Naive thymus-derived CD8-positive, alpha-beta T cell (primary cell): ENCODE data around the gene PAH. TPM values are rescaled to one million over a fixed set of nuclear protein-coding genes. Genes with fewer than 3 reads are reported as not detected.

ENCODE experiments used
- ATAC-seq, 2 donors: fragments of 150-1000 bp; cut with Tn5 transposase in 1 of 2; sonication (Bioruptor Pico), chemical (Tn5 transposase) in 1 of 2; 1 replicate in 1 of 2; 2 replicates in 1 of 2; pipeline ENCODE4 v1.10.0; 2021; ENCODE audit warnings: mild to moderate bottlenecking in 2 of 2, moderate library complexity in 2 of 2
- POLR2A ChIA-PET: fragments of 350-600 bp; sonication (Branson Sonifier 250); formaldehyde crosslinking; loops from one replicate; lab custom pipeline; 2021; ENCODE audit warnings: antibody characterized with exemption; lab: Charles Lee
- DNase-seq, 10 donors: peaks; one replicate each; pipeline versions ENCODE4 v3.0.0 to v3.0.0-alpha.2; 2020 to 2022
- H3K27ac Mint-ChIP-seq, 10 donors: one replicate each; pipeline ENCODE4 v1.8.0; 2020 to 2022; ENCODE audit warnings: mild to moderate bottlenecking in 10 of 10, mixed read lengths in 10 of 10, moderate library complexity in 4 of 10, inconsistent platforms in 1 of 10
- H3K27me3 Mint-ChIP-seq, 5 donors: one replicate each; pipeline ENCODE4 v1.8.0; 2021 to 2022; ENCODE audit warnings: mixed read lengths in 5 of 5
- H3K36me3 Mint-ChIP-seq, 3 donors: one replicate each; pipeline ENCODE4 v1.8.0; 2020 to 2022; ENCODE audit warnings: mixed read lengths in 3 of 3, mild to moderate bottlenecking in 2 of 3, inconsistent platforms in 1 of 3
- H3K4me1 Mint-ChIP-seq, 4 donors: one replicate each; pipeline ENCODE4 v1.8.0; 2021 to 2022; ENCODE audit warnings: mixed read lengths in 4 of 4
- H3K4me3 Mint-ChIP-seq, 10 donors: one replicate each; pipeline ENCODE4 v1.8.0; 2020 to 2022; ENCODE audit warnings: mild to moderate bottlenecking in 10 of 10, mixed read lengths in 10 of 10, moderate library complexity in 6 of 10, inconsistent platforms in 1 of 10
- H3K9me3 Mint-ChIP-seq, 9 donors: one replicate each; pipeline ENCODE4 v1.8.0; 2020 to 2022; ENCODE audit warnings: mixed read lengths in 9 of 9, mild to moderate bottlenecking in 3 of 9, inconsistent platforms in 1 of 9, moderate library complexity in 1 of 9
- polyA plus RNA-seq, 3 donors: library from polyadenylated mRNA; unstranded; fragments of 300-500 nt; fragmentation: Illumina TruSeq; gene quantifications; one replicate each; pipeline ENCODE4 v1.2.3, GENCODE V29; 2021
- total RNA-seq, 8 experiments: library from RNA in 2 of 8; stranded (reverse) in 2 of 8; gene quantifications; one replicate each; pipeline ENCODE4 v1.2.3 and lab custom pipeline; 2021 to 2026

The PAH gene
- total and polyA plus RNA-seq, 5 experiments from 2014 or later, result 0.25 TPM; not detected in 4

DNA sequence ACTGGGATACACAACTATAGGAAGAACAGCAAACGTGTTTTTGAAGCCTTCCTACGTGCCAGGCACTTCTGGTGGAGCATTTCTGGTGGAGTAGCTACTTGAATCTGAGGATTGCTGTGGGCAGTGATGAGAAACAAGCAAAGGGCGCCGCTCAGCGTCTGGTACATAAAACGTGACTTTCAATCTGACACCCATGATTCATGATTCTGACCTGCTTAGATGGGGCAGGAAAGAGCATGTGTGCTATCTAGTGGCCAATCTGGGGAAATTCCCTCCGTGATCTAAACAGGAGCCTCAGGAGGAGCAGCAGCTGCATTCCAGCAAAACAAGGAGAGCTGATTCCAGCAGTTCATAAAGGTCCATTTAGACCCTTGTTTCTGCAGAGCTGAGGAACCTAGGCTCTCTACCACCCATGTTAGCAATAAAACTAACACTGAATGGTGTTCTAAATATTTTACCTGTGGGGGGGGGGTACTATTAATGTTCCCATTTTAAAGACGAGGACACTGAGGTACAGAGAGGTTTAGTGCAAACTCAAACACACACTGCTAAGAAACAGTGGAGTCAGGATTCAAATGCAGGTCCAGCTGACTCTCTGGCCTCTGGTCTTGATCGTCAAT lies 37.8 kb downstream of the PAH start:
- ATAC-seq, result no peak
- H3K4me1 Mint-ChIP-seq, result peaks cover 0 to 4% (median 2%) of the 10 kb centered on the region in 4 donors
- H3K9me3 Mint-ChIP-seq, result no peaks in the 10 kb centered on the region
- H3K27me3 Mint-ChIP-seq, result peaks cover 15 to 34% (median 22%) of the 10 kb centered on the region in 5 donors
- no peaks in the 10 kb centered on the region for H3K36me3 Mint-ChIP-seq
- no peak overlapping the region for H3K27ac Mint-ChIP-seq
- DNase-seq, result no peak
- no peak overlapping the region for H3K4me3 Mint-ChIP-seq
- POLR2A ChIA-PET, result interaction anchor here (0.7 kb wide), 1 partner anchor 463 kb away, joined by 5 read pairs; no protein-coding TSS in a partner anchor

GRCh38 chr12:102876883-102877282 lies 40.2 kb downstream of the PAH start:
- Mint-ChIP-seq H3K4me1 (peaks cover 0 to 4% (median 2%) of the 10 kb centered on the region in 4 donors), H3K27me3 (peaks cover 9 to 27% (median 17%) of the 10 kb centered on the region in 5 donors), H3K27ac (no peak overlapping the region), H3K9me3 (no peaks in the 10 kb centered on the region), H3K4me3 (no peak overlapping the region), H3K36me3 (no peaks in the 10 kb centered on the region)
- ATAC-seq (no peak), DNase-seq (no peak)
- POLR2A ChIA-PET, result no interaction called here

DNA sequence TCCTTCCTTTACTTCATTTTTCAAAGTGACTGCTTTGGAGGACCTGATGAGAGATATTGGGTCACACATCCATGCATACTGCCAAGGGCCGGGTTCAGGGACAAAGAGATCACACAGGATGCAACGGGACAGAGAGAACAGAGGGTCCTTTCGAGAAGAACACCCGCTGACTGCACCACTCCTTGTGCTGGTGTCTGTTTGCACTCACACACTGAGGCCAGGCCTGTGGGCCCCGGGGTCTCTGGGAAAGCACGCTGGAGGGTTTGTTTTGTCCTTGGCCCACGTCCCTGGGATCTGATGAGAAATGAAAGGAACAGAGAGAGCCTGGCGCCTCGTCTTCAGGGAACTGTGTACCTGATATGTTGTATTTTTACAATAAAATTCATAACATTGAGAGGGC lies 42.2 kb downstream of the PAH start:
- no peak overlapping the region for H3K27ac Mint-ChIP-seq
- no peaks in the 10 kb centered on the region for H3K36me3 Mint-ChIP-seq
- ATAC-seq (no peak), DNase-seq (no peak)
- H3K27me3 Mint-ChIP-seq, result peaks cover 2 to 24% (median 7%) of the 10 kb centered on the region in 5 donors
- POLR2A ChIA-PET, result no interaction called here
- H3K4me1 Mint-ChIP-seq, result peaks cover 0 to 4% (median 2%) of the 10 kb centered on the region in 4 donors
- H3K9me3 Mint-ChIP-seq, result no peaks in the 10 kb centered on the region
- no peak overlapping the region for H3K4me3 Mint-ChIP-seq

GRCh38 chr12:102873077-102873476 lies 44.0 kb downstream of the PAH start:
- POLR2A ChIA-PET, result no interaction called here
- no peak overlapping the region for H3K27ac Mint-ChIP-seq
- H3K27me3 Mint-ChIP-seq, result peaks cover 0 to 19% (median 5%) of the 10 kb centered on the region in 5 donors
- ATAC-seq (no peak), DNase-seq (no peak)
- H3K9me3 Mint-ChIP-seq, result no peaks in the 10 kb centered on the region
- H3K4me3 Mint-ChIP-seq, result no peak overlapping the region
- H3K4me1 Mint-ChIP-seq, result no peaks in the 10 kb centered on the region
- H3K36me3 Mint-ChIP-seq, result no peaks in the 10 kb centered on the region

- Mint-ChIP-seq H3K4me3 (no peak overlapping the region), H3K27me3 (peaks cover 0 to 11% (median 4%) of the 10 kb centered on the region in 5 donors), H3K9me3 (no peaks in the 10 kb centered on the region), H3K27ac (no peak overlapping the region), H3K36me3 (no peaks in the 10 kb centered on the region), H3K4me1 (no peaks in the 10 kb centered on the region)
- no peak for DNase-seq
- no peak for ATAC-seq
- POLR2A ChIA-PET, result no interaction called here
Measured at GRCh38 chr12:102871014-102871413, 46.0 kb downstream of the PAH start.

- POLR2A ChIA-PET, result no interaction called here
- Mint-ChIP-seq H3K9me3 (no peaks in the 10 kb centered on the region), H3K36me3 (no peaks in the 10 kb centered on the region), H3K4me1 (no peaks in the 10 kb centered on the region), H3K27ac (no peak overlapping the region), H3K27me3 (peaks cover 0 to 15% (median 4%) of the 10 kb centered on the region in 5 donors), H3K4me3 (no peak overlapping the region)
- ATAC-seq (no peak), DNase-seq (no peak)
Measured at GRCh38 chr12:102869571-102869970, 47.5 kb downstream of the PAH start.

GRCh38 chr12:102865821-102866615 lies 51.0 kb downstream of the PAH start:
- H3K36me3 Mint-ChIP-seq, result no peaks in the 10 kb centered on the region
- ATAC-seq, result no peak
- H3K4me3 Mint-ChIP-seq, result no peak overlapping the region
- DNase-seq, result no peak
- POLR2A ChIA-PET, result no interaction called here
- H3K9me3 Mint-ChIP-seq, result peaks cover 0 to 7% (median 0%) of the 10 kb centered on the region in 9 donors
- H3K27ac Mint-ChIP-seq, result no peak overlapping the region
- peaks cover 0 to 8% (median 4%) of the 10 kb centered on the region in 5 donors for H3K27me3 Mint-ChIP-seq
- no peaks in the 10 kb centered on the region for H3K4me1 Mint-ChIP-seq

GRCh38 chr12:102862486-102862885 lies 54.6 kb downstream of the PAH start:
- H3K36me3 Mint-ChIP-seq, result no peaks in the 10 kb centered on the region
- H3K4me3 Mint-ChIP-seq, result no peak overlapping the region
- DNase-seq, result no peak
- ATAC-seq, result no peak
- H3K27ac Mint-ChIP-seq, result no peak overlapping the region
- POLR2A ChIA-PET, result no interaction called here
- no peaks in the 10 kb centered on the region for H3K4me1 Mint-ChIP-seq
- H3K9me3 Mint-ChIP-seq, result peaks cover 0 to 20% (median 3%) of the 10 kb centered on the region in 9 donors
- H3K27me3 Mint-ChIP-seq, result peaks cover 0 to 13% (median 7%) of the 10 kb centered on the region in 5 donors

GRCh38 chr12:102851246-102851645 lies 65.8 kb downstream of the PAH start:
- DNase-seq, result no peak
- Mint-ChIP-seq H3K27ac (no peak overlapping the region), H3K27me3 (peaks cover 13 to 67% (median 31%) of the 10 kb centered on the region in 5 donors), H3K36me3 (peaks cover 0 to 2% (median 0%) of the 10 kb centered on the region in 3 donors), H3K4me3 (no peak overlapping the region), H3K4me1 (no peaks in the 10 kb centered on the region), H3K9me3 (peaks cover 0 to 19% (median 0%) of the 10 kb centered on the region in 9 donors)
- ATAC-seq, result no peak
- POLR2A ChIA-PET, result no interaction called here

- POLR2A ChIA-PET, result no interaction called here
- Mint-ChIP-seq H3K4me3 (no peak overlapping the region), H3K36me3 (no peaks in the 10 kb centered on the region), H3K4me1 (no peaks in the 10 kb centered on the region), H3K27ac (no peak overlapping the region), H3K9me3 (peaks cover 0 to 19% (median 0%) of the 10 kb centered on the region in 9 donors), H3K27me3 (peaks cover 15 to 67% (median 26%) of the 10 kb centered on the region in 5 donors)
- ATAC-seq (no peak), DNase-seq (no peak)
Measured at GRCh38 chr12:102849722-102850447, 67.2 kb downstream of the PAH start.

DNA sequence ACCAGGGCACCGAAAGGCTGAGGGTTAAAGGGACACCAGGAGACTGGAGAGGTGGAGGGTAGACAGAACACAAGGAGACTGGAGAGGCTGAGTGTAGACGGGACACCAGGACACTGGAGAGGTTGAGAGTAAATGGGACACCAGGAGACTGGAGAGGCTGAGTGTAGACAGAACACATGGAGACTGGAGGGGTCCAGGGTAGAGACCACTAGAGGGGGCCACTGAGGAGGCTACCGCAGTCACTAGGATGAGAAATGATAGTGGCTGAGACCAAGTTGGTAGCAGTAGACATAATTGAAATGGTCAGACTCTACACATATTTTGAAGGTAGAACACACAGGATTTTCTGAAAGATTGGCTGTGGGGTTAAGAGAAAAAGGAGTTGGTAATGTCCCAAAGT lies 68.2 kb downstream of the PAH start:
- Mint-ChIP-seq H3K4me3 (no peak overlapping the region), H3K27ac (no peak overlapping the region), H3K4me1 (no peaks in the 10 kb centered on the region), H3K27me3 (peaks cover 8 to 66% (median 23%) of the 10 kb centered on the region in 5 donors), H3K36me3 (no peaks in the 10 kb centered on the region), H3K9me3 (peaks cover 0 to 19% (median 0%) of the 10 kb centered on the region in 9 donors)
- ATAC-seq (no peak), DNase-seq (no peak)
- POLR2A ChIA-PET, result no interaction called here

DNA sequence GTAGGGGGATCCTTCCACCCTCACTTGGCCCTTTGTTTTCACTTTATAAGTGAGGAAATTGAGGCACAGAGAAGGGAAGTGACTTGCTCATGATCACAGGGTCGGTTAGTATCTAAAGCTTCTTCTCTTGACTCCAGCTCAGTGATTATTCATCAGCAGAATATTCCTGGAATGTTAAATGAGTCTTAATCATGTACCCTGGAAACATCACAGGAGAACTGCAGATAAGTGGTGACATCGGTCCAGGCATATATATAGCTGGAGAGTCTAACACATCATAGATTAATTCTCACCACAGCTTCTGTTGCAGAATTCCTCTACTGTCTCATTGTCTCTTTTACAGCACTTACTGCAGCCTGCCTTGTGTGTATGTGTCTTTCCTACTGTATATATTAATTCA lies 69.9 kb downstream of the PAH start:
- Mint-ChIP-seq H3K36me3 (no peaks in the 10 kb centered on the region), H3K4me3 (no peak overlapping the region), H3K4me1 (no peaks in the 10 kb centered on the region), H3K27me3 (peaks cover 10 to 66% (median 17%) of the 10 kb centered on the region in 5 donors), H3K27ac (no peak overlapping the region), H3K9me3 (peaks cover 0 to 19% (median 0%) of the 10 kb centered on the region in 9 donors)
- POLR2A ChIA-PET, result no interaction called here
- no peak for DNase-seq
- ATAC-seq, result no peak
